Retina (tissue), 1 donor: ENCODE data around the gene SAMD4A.
A peak's percentile ranks its signal among the peaks of the same experiment; 100 is the strongest.

Experiments
- DNase-seq: peaks from one replicate; pipeline ENCODE4 v3.0.0-alpha.2; 2016

Gene SAMD4A

GRCh38 chr14:54767450-54767849, 200.5 kb downstream of the SAMD4A start:
- no peak for DNase-seq

GRCh38 chr14:54768501-54769129, 201.7 kb downstream of the SAMD4A start:
- no peak for DNase-seq

- DNase-seq: no peak
These were observed 203.3 kb downstream of the SAMD4A start for GRCh38 chr14:54769951-54770863.

GRCh38 chr14:54771411-54772027, 204.6 kb downstream of the SAMD4A start:
- no peak for DNase-seq

- DNase-seq: no peak
These were observed 205.5 kb downstream of the SAMD4A start for GRCh38 chr14:54772451-54772881.

GRCh38 chr14:54773171-54774006, 206.5 kb downstream of the SAMD4A start:
- peak; percentile 74 for DNase-seq

GRCh38 chr14:54774824-54775223, 207.9 kb downstream of the SAMD4A start:
- DNase-seq: no peak

- no peak for DNase-seq
These were observed 208.7 kb downstream of the SAMD4A start for GRCh38 chr14:54775486-54776140.

GRCh38 chr14:54776361-54777001, 209.6 kb downstream of the SAMD4A start:
- DNase-seq: no peak

- DNase-seq: no peak
These were observed 210.5 kb downstream of the SAMD4A start for GRCh38 chr14:54777395-54777794.

GRCh38 chr14:54778618-54779345, 211.9 kb downstream of the SAMD4A start:
- DNase-seq: no peak

- no peak for DNase-seq
These were observed 214.2 kb downstream of the SAMD4A start for GRCh38 chr14:54781080-54781479.

- no peak for DNase-seq
These were observed 215.2 kb downstream of the SAMD4A start for GRCh38 chr14:54781961-54782750.

GRCh38 chr14:54782751-54783659, 216.1 kb downstream of the SAMD4A start:
- no peak for DNase-seq

- no peak for DNase-seq
These were observed 216.7 kb downstream of the SAMD4A start for GRCh38 chr14:54783660-54784015.

GRCh38 chr14:54784060-54784459, 217.1 kb downstream of the SAMD4A start:
- no peak for DNase-seq

- DNase-seq: no peak
These were observed 217.7 kb downstream of the SAMD4A start for GRCh38 chr14:54784657-54785056.

- no peak for DNase-seq
These were observed 218.3 kb downstream of the SAMD4A start for GRCh38 chr14:54785136-54785777.
